ENCODE data around the gene PACSIN2.
"Not testable (repeated sequence)": the region's sequence is repeated elsewhere in the genome, so short reads cannot be mapped to it uniquely, and the experiment has no call there.

Gene PACSIN2

GRCh38 chr22:42945027-42945426, 69.9 kb downstream of the PACSIN2 start:
- DNase-seq (ENCODE audit: low read depth) = no peak

GRCh38 chr22:42944409-42944808, 70.5 kb downstream of the PACSIN2 start:
- no peak for DNase-seq (ENCODE audit: low read depth)

- no peak for DNase-seq (ENCODE audit: low read depth)
Observed at GRCh38 chr22:42943981-42944380, 71.0 kb downstream of the PACSIN2 start.

GRCh38 chr22:42942351-42942750, 72.6 kb downstream of the PACSIN2 start:
- DNase-seq (ENCODE audit: low read depth) = no peak

GRCh38 chr22:42939941-42940653, 74.9 kb downstream of the PACSIN2 start:
- DNase-seq (ENCODE audit: low read depth) = no peak

- no peak for DNase-seq (ENCODE audit: low read depth)
Observed at GRCh38 chr22:42939451-42939881, 75.5 kb downstream of the PACSIN2 start.

GRCh38 chr22:42938976-42939375, 76.0 kb downstream of the PACSIN2 start:
- no peak for DNase-seq (ENCODE audit: low read depth)

- DNase-seq (ENCODE audit: low read depth) = no peak
Observed at GRCh38 chr22:42938449-42938848, 76.5 kb downstream of the PACSIN2 start.

GRCh38 chr22:42937164-42937843, 77.6 kb downstream of the PACSIN2 start:
- DNase-seq (ENCODE audit: low read depth) = peak; percentile 21

- DNase-seq (ENCODE audit: low read depth) = not testable (repeated sequence)
Observed at GRCh38 chr22:42936680-42937079, 78.3 kb downstream of the PACSIN2 start.

- DNase-seq (ENCODE audit: low read depth) = no peak
Observed at GRCh38 chr22:42934338-42934737, 80.6 kb downstream of the PACSIN2 start.

- peak; percentile 10 for DNase-seq (ENCODE audit: low read depth)
Observed at GRCh38 chr22:42933485-42934091, 81.4 kb downstream of the PACSIN2 start.

GRCh38 chr22:42932857-42933484, 82.0 kb downstream of the PACSIN2 start:
- DNase-seq (ENCODE audit: low read depth) = no peak

- DNase-seq (ENCODE audit: low read depth) = no peak
Observed at GRCh38 chr22:42932197-42932519, 82.8 kb downstream of the PACSIN2 start.

- DNase-seq (ENCODE audit: low read depth) = no peak
Observed at GRCh38 chr22:42931421-42932196, 83.3 kb downstream of the PACSIN2 start.

GRCh38 chr22:42930810-42931420, 84.0 kb downstream of the PACSIN2 start:
- no peak for DNase-seq (ENCODE audit: low read depth)

GRCh38 chr22:42929838-42930155, 85.2 kb downstream of the PACSIN2 start:
- DNase-seq (ENCODE audit: low read depth) = no peak

- DNase-seq (ENCODE audit: low read depth) = no peak
Observed at GRCh38 chr22:42928969-42929837, 85.7 kb downstream of the PACSIN2 start.

- no peak for DNase-seq (ENCODE audit: low read depth)
Observed at GRCh38 chr22:42927966-42928365, 87.0 kb downstream of the PACSIN2 start.

- DNase-seq (ENCODE audit: low read depth) = no peak
Observed at GRCh38 chr22:42926768-42927167, 88.2 kb downstream of the PACSIN2 start.

GRCh38 chr22:42926104-42926503, 88.8 kb downstream of the PACSIN2 start:
- no peak for DNase-seq (ENCODE audit: low read depth)

All from activated T-cell treated with anti-CD3 and anti-CD28 coated beads for 48 hours (primary cell).